Cardiac septum (tissue), 1 donor: ENCODE results near the gene ARHGAP28. TPM values are rescaled to one million over a fixed set of nuclear protein-coding genes. Genes with fewer than 3 reads are reported as not detected.

ENCODE experiments used
- DNase-seq: peaks from one replicate; pipeline ENCODE4 v3.0.0-alpha.2; 2020; ENCODE audit warnings: low spot score
- intact Hi-C: fragments of 100-400 bp; cut with DNase I; formaldehyde crosslinking; loops from one replicate; pipeline ENCODE4 v1.14.0; 2022
- total RNA-seq: library from RNA; stranded (reverse); fragmentation: NEBNext Ultra II Directional; extraction: Animal tissue kit (Norgen Biotek cat#: 25700); gene quantifications from one replicate; pipeline ENCODE4 v1.2.1, GENCODE V29; 2021
- donor health status: DM: no; HTN: no; CAD: no.

ARHGAP28 gene
- total RNA-seq, 1 donor from 2014 or later, result 2.1 TPM

- DNase-seq, result no peak
- intact Hi-C loops, result no loop called here
Measured at GRCh38 chr18:6851480-6851879, 122.0 kb downstream of the ARHGAP28 start.

- no peak for DNase-seq
- intact Hi-C loops, result no loop called here
Measured at GRCh38 chr18:6854811-6855210, 125.3 kb downstream of the ARHGAP28 start.

GRCh38 chr18:6855767-6856166, 126.3 kb downstream of the ARHGAP28 start:
- intact Hi-C loops, result no loop called here
- DNase-seq, result no peak

GRCh38 chr18:6857300-6857699, 127.8 kb downstream of the ARHGAP28 start:
- intact Hi-C loops, result no loop called here
- DNase-seq, result no peak

- intact Hi-C loops, result no loop called here
- no peak for DNase-seq
Measured at GRCh38 chr18:6859676-6860422, 130.3 kb downstream of the ARHGAP28 start.

- intact Hi-C loops, result no loop called here
Measured at GRCh38 chr18:6860804-6861448, 131.4 kb downstream of the ARHGAP28 start.

GRCh38 chr18:6865251-6865650, 135.7 kb downstream of the ARHGAP28 start:
- intact Hi-C loops, result no loop called here
- no peak for DNase-seq

More at GRCh38 chr18:6860804-6861448, 131.4 kb downstream of the ARHGAP28 start:
- no peak for DNase-seq

GRCh38 chr18:6866552-6867085, 137.1 kb downstream of the ARHGAP28 start:
- no peak for DNase-seq
- intact Hi-C loops, result no loop called here

- DNase-seq, result no peak
- intact Hi-C loops, result no loop called here
Measured at GRCh38 chr18:6868033-6868432, 138.5 kb downstream of the ARHGAP28 start.

- no peak for DNase-seq
- intact Hi-C loops, result no loop called here
Measured at GRCh38 chr18:6871566-6871965, 142.1 kb downstream of the ARHGAP28 start.

- DNase-seq, result no peak
- intact Hi-C loops, result no loop called here
Measured at GRCh38 chr18:6873040-6873751, 143.7 kb downstream of the ARHGAP28 start.

- intact Hi-C loops, result no loop called here
- no peak for DNase-seq
Measured at GRCh38 chr18:6874315-6874714, 144.8 kb downstream of the ARHGAP28 start.

GRCh38 chr18:6875749-6876148, 146.2 kb downstream of the ARHGAP28 start:
- intact Hi-C loops, result no loop called here

GRCh38 chr18:6876641-6877041, 147.1 kb downstream of the ARHGAP28 start:
- intact Hi-C loops, result no loop called here
- no peak for DNase-seq

More at GRCh38 chr18:6875749-6876148, 146.2 kb downstream of the ARHGAP28 start:
- no peak for DNase-seq

- no peak for DNase-seq
- intact Hi-C loops, result no loop called here
Measured at GRCh38 chr18:6877288-6877687, 147.8 kb downstream of the ARHGAP28 start.

- intact Hi-C loops, result no loop called here
Measured at GRCh38 chr18:6878556-6879297, 149.2 kb downstream of the ARHGAP28 start.

GRCh38 chr18:6879508-6880195, 150.1 kb downstream of the ARHGAP28 start:
- DNase-seq, result no peak
- intact Hi-C loops, result loop anchor here (10.0 kb wide), 2 partner anchors 155 to 1005 kb away; partner anchors contain the start of gene ARHGAP28

More at GRCh38 chr18:6878556-6879297, 149.2 kb downstream of the ARHGAP28 start:
- no peak for DNase-seq

GRCh38 chr18:6881034-6881820, 151.7 kb downstream of the ARHGAP28 start:
- DNase-seq, result no peak
- intact Hi-C loops, result loop anchor here (10.0 kb wide), 2 partner anchors 156 to 1006 kb away; partner anchors contain the start of gene ARHGAP28
